A549 (cell line): Measurements from ENCODE around the gene SNX27.

ENCODE experiments used
- CTCF ChIP-seq: fragments of >200 bp; sonication (Bioruptor Twin); formaldehyde crosslinking; IDR thresholded peaks from 3 replicates; pipeline ENCODE4 v1.5.1; 2016
- TFCP2L1 ChIP-seq: fragments of 250-450 bp; sonication (Bioruptor Pico); IDR thresholded peaks from 2 replicates; pipeline ENCODE4 v1.5.0; 2021; ENCODE audit warnings: mild to moderate bottlenecking
- ZFP36 ChIP-seq: fragments of 450-650 bp; IDR thresholded peaks from 2 replicates; pipeline ENCODE4 v1.6.1; 2014; ENCODE audit warnings: borderline replicate concordance; ENCODE audit not compliant: partially characterized antibody

- TF ChIP-seq ZFP36 (no peak), CTCF (no peak), TFCP2L1 (CRISPR knock-in tag) (no peak)
Measured at GRCh38 chr1:151618470-151618869, 6.6 kb downstream of the SNX27 start.
